Tongue (tissue), 2 donors: Measurements from ENCODE around the gene FUT2. TPM values are rescaled to one million over a fixed set of nuclear protein-coding genes. Genes with fewer than 3 reads are reported as not detected.
"Not testable (repeated sequence)": the region's sequence is repeated elsewhere in the genome, so short reads cannot be mapped to it uniquely, and the experiment has no call there.

ENCODE experiments used
- DNase-seq: peaks from one replicate; pipeline ENCODE4 v3.0.0-alpha.2; 2015
- total RNA-seq: library from RNA; depleted of rRNA; stranded (reverse); fragments of >200 nt; gene quantifications from one replicate; pipeline ENCODE4 v1.2.3, GENCODE V29; 2014

FUT2 gene
- total RNA-seq, 1 donor from 2014 or later = 3.0 TPM

DNA sequence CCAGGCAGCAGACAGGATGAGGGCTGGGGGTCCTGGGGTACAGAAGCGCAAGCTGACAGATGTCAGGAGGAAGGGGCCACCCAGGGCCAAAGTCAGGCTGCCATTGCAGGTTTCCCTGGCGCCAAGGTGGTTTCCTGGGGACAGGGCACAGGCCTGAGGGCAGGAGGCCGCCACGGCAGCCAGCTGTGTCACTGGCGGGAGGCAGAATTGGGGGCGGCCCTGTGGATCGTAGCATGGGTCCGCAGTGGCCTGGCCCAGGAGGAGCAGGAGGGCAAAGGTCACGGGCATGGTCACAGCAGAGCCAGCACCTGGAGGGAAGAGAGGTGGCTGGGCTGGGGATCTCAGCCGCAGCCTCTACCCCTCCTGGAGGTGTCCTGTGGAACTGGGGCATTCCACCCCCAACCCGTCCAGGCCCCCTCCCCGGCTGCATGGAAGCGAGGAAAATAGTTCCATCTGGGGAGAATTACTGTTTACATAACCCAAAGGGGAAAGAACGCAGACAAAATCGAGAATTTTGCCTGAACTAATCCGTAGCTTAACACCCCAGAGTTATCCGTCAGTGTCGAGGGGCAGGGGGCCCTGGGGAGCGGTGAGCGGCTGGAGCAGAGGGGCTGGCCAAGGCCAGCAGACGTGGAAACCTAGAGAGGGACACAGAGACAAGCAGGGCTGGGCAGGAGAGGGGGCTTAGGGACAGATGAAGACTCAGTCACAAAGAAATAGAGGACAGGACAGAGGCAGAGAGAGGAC is 24.9 kb upstream of the FUT2 start:
- DNase-seq = peak; percentile 81

DNA sequence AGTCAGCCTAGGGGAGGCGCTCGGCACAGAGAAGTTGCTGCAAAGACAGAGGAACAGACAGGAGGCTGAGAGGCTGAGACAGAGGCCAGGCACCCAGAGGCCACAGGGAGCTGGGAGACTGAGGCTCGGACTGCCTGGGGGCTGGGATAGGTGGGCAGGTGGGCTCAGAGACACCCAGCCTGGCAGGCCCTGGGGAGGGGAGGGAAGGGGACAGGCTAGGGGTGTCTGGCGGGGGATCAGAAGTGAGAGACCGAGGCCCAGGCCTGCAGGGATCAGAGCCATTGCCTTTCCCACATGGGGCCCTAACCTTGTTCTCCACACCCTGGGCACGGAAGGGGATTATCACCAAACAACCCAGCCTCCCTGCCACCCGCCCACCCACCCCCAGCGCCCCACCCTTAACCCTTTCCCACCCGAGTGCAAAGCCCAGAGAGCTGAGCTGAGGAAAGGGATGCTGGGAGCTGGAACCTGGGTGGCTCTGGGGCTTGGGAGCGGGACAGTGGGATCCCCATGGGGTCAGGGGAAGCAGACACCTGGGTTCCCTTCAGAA is 24.2 kb upstream of the FUT2 start:
- DNase-seq = peak; percentile 58

DNA sequence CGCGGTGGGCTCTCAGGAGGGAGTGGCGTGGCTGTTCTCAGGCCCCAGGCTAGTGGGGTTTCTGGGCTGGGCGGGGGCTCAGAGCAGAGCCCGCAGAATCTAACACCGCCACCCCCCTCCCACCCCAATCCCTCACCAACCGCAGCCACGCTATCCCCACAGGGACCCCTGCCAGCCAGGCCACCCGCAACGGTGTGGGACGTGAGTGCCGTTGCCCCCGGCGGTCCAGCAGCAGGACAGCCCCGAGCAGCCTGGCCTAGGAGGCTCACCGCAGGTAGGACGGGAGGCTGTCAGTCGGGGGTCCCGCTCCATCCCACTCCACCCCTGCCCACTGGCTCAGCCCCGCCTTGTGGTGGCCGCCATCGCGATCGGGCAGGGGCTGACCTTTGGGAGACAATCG is 22.8 kb upstream of the FUT2 start, which contains the start of gene NTN5:
Gene NTN5 (minus strand): TSS at position 24 of the 400 bp plus-strand sequence. CDS start 2,031 bp downstream, outside the sequence.
- no peak for DNase-seq

DNA sequence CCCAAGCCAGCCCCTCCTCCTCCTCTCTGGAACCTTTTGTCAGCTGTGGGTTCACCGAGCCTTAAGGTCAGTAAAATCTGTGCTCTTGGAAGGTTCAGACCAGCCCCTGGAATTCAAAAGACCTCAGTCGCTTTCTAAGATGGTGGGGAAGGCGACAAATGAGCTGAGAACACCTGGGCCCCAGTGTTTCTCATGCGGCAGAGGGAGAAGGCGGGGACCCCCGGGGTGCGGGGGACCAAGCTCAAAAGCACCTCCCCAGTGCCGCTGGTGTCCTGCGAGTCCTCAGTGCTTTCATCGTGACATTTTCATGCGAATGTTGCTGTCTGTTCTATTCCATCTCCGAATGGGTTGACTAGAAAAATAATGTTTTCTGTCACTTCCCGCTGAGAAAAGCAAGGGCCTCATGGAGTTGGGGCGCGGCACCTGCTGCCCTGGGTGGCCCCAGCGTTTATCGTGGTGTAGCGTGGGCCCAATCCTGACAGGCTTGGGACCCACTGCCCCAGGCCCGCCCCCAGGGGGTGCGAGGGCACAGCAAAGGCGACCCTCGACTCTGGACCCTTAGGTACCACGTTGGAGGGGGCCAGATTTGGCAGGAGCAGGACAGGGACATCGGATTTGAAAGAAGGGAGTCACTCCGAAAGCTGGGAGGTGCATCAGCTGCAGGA is 22.2 kb upstream of the FUT2 start:
- DNase-seq = no peak

DNA sequence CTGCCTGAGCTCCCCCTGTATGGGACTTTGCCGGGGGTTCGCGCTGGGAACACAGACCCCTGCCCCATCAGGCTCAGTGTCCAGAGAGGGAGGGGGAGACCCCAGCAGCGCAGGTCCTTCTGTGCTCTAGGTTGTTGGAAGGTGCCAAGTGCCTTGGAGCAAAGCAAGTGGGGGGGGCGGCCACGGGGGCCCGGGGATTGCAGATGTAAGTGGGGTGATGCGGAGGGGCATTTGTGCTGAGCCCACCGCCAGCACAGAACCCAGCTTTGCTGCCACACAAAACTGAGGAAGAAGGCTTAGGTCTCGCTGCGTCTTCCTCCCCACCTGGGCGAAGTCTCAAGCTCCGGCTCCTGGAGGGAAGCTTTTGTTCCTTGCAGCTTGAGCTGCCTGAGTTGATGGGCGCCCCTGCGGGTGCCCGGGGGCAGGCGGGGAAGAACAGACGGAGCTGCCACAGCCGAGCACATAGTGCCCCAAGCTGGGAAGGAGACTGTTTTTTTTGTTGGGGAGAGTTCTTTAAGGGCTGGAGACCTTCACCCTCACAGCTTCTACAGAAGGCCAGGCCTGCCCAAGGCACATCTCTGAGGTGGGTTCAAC is 21.5 kb upstream of the FUT2 start:
- no peak for DNase-seq

DNA sequence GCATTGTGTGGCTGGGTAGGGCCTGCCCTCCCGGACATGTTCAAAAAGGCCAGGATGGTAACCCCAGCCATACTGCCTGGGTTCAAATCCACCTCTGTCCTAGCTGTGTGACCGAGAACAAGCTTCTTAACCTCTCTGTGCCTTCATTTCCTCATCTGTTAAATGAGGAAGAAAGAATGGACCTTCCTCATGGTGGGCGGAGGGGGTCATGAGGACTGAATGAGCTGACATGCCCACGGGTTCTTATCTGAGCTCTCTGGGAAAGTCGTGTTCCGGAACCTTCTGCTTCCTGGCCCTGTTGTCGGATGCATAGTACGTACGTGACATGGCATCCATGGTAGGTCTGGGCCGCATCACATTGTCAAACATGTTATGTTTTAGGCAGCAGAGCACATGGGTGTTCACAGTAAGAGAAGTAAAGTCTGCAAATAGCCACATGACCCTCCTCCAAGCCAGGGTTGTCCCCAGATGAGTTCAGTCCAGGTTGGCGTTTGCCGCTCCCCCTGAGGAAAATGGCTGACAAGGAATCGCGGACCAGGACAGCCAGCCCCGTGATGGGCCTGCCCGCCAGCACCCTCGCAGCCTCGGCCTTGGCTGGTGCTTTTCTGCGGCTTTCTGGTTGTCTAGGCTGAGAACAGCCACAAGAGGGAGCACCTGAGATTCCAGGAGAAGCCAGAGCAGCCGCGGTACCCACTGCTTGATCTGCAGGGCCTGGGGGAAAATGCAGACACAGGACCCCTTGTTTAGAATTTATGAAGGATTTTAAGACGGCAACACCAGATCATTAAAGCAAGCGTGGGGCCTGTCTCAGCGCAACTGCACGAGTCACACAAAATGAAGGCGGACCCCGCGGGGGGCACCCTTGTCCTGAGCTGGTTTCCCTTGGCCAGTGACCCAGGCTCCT is 20.6 kb upstream of the FUT2 start:
- DNase-seq = peak; percentile 96

DNA sequence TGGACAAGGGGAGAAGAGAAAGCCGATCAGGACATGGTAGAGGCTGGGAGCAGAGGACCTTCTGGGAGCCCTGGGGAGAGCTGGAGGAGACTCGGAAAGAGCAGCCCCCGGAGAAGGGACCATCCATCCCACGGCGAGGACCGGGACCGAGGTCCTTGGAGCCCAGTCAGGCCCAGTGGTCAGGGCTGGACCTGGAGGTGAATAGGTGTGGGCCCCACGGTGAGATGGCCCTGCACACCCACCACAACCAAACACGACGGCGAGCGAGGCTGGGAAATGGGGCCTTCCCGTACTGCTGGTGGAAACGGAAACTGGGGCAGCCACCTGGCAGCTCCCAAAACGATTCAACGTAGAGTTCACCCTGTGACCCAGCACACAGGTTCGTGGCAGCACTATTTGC is 19.3 kb upstream of the FUT2 start:
- no peak for DNase-seq

DNA sequence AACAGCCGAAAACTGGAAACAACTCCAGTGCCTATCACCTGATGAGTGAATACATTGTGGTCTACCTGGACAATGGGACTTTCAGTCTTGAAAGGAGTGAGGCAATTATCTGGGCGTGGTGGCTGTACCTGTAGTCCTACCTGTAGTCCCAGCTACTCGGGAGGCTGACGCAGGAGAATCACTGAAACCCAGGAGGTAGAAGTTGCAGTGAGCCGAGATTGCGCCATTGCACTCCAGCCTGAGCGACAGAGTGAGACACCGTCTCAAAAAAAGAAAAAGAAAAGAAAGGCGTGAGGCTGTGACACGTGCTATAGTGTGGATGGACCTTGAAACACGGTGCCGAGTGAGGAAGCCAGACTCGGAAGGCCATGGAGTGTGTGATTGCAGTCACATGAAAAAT is 18.9 kb upstream of the FUT2 start:
- DNase-seq = no peak

DNA sequence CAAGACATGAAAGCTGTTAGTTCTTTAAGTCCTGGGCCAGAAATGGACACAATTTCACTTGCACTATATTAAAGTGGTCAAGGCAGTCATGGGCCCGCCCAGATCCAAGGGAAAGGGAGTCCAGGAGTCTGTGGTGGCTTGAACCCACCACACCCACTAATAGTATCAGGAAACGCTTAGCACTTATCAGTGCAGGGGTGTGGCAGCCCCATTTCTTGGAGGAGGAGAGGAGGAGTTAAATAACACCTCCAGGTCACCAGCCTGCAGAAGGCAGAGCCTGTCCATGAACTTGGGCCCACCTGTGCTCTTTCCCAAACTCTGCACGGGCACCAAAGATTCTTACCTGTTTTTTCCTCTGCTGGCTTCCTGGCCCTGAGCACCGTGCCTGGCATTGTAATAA is 17.6 kb upstream of the FUT2 start:
- no peak for DNase-seq

DNA sequence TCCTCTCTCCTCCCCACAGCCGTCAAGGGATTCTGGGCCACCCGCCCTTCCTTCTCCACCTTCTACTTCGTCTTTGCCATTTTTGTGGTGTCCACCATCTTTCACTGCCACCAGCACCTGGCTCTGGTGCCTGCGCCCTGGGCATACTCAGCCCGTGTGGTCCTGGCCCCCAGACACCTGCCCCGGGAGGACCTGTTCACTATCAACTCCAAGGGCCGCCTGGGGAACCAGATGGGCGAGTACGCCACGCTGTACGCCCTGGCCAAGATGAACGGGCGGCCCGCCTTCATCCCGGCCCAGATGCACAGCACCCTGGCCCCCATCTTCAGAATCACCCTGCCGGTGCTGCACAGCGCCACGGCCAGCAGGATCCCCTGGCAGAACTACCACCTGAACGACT is 15.8 kb upstream of the FUT2 start:
- not testable (repeated sequence) for DNase-seq

DNA sequence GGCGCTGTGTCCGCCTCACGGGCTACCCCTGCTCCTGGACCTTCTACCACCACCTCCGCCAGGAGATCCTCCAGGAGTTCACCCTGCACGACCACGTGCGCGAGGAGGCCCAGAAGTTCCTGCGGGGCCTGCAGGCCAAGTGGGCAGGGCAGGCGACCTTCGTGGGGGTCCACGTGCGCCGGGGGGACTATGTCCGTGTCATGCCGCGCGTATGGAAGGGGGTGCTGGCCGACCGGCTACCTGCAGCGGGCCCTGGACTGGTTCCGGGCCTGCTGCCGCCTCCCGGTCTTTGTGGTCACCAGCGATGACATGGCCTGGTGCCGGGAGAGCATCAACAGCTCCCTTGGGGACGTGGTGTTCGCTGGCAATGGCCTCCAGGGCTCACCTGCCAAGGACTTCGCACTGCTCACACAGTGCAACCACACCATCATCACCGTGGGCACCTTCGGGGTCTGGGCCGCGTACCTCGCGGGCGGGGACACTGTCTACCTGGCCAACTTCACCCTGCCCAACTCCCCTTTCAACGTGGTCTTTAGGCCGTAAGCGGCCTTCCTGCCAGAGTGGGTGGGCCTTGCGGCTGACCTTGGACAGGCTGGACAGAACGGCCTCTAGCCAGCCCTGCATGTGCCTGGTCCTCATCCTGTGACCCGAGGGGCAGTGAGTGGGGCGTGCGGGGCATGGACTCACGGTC is 15.2 kb upstream of the FUT2 start:
- no peak for DNase-seq

DNA sequence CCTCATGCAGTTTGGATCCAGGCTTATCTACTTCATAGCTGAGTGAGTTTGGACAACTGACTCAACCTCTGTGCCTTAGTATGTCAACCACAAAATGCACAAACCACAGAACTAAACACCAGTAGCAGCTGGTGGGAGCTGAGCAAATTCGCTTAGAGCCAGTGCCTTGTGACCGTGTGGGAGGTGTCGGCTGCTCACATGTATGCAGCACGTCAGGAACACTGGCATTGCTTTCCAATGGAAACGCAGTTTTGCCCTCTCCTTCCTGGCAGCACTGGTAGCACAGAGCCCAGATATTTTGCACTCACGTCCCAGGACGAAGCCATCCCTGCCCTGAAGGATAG is 14.7 kb upstream of the FUT2 start:
- DNase-seq = no peak

DNA sequence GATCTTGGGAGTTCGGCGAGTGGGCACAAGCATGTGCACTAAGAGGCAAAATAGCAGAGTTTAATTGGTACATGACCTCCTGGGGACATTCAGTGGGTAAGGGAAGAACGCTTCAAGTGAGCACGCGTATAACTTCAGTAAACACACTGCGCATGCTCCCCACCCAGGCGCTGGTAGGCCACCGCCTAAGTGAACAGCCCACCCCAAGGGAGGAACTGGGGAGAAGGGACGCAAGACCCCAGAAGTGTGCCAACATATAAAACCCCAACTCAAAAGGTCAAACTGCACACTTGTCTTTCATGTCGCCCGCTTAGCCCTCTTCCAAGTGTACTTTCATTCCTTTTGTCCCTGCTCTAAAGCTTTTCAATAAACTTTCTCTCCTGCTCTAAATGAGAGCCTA is 12.4 kb upstream of the FUT2 start:
- peak; percentile 92 for DNase-seq

DNA sequence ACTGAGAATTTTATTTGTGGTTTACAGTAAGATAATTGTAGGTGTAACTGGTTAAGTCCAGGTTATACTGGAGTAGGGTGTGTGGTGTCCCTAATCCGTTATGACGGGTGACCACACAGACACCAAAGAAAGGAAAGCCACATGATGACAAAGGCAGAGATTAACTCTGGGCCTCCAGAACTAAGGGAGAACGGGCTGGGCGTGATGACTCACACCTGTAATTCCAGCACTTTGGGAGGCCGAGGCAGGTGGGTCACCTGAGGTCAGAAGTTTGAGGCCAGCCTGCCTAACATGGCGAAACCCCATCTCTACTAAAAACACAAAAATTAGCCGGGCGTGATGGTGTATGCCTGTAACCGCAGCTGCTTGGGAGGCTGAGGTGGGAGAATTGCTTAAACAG is 10.2 kb upstream of the FUT2 start:
- no peak for DNase-seq

DNA sequence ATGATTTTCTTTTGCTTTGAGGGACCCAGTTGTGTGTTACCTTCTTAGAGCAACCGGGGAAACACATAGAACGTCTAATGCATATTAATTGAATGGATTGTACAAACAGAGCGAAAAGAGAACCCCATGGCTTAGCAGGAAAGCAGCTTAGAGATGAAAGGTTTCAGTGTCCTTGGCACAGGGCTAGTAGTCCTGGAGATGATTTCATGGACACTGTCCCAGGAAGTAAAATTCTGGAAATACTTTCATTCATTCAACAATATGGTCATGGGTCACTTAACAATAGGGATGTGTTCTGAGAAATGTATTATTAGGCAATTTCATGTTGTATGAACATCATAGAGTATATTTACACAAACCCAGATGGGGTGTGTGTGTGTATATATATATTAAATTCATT is 9.7 kb upstream of the FUT2 start:
- DNase-seq = no peak

DNA sequence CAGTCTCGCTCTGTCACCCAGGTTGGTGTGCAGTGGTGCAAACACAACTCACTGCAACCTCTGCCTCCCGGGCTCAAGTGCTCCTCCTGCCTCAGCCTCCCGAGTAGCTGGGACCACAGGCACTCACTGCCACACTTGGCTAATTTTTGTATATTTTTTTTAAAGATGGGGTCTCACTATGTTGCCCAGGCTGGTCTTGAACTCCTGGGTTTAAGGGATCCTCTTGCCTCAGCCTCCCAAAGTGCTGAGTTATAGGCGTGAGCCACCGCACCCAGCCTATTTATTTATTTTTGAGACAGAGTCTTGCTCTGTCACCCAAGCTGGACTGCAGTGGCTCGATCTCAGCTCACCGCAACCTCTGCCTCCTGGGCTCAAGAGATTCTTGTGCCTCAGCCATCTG is 9.1 kb upstream of the FUT2 start:
- DNase-seq = not testable (repeated sequence)

DNA sequence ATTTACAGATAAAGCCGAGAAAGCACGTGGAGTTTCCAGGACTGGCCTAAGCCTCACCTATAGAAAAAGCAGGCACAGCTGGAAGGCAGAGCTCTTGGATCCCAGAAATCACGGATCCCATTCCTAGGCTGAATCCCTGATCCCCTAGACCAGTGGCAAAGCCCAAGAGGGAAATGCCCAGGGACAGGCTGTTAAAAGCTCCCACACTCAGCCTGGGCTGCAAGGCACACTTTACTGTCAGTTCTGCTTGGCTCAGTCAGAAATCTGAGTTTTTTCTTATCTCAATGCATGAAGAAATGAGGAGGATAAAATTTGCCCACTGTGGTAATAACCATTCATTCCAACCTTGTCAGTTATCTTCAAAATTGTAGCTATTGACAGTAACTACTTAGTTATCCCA is 8.0 kb upstream of the FUT2 start:
- no peak for DNase-seq

DNA sequence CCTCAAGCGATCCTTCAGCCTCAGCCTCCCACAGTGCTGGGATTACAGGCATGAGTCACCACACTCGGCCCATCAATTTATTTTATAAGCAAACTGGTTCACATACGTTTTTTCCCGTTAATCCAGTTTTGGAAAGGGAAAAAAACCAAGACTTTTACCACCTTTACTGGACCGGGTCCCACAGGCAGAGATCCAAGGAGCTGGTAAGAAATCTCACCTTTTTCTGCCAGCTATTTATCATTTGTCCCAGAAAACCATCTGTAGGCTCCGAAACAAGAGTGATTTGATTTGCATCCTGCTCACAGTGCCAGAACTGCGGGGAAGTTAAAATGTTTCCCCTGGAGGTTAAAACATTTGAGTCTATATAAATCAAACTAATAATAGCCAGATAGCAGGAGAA is 6.3 kb upstream of the FUT2 start:
- no peak for DNase-seq

DNA sequence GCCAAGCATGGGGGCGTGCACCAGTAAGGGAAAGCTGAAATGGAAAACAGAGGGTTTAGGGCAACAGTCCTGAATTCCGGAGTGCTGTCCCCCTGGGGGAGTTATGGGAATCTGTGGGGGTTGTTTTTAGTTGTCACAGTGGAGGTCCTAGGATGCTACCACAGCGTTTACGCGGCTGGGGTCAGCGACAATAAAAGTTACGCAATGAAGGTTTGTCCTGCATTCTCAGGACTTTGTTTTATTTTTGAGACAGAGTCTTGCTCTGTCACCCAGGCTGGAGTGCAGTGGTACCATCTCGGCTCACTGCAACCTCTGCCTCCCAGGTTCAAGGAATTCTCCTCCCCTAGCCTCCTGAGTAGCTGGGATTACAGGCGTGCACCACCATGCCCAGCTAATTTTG is 2.1 kb upstream of the FUT2 start:
- not testable (repeated sequence) for DNase-seq

DNA sequence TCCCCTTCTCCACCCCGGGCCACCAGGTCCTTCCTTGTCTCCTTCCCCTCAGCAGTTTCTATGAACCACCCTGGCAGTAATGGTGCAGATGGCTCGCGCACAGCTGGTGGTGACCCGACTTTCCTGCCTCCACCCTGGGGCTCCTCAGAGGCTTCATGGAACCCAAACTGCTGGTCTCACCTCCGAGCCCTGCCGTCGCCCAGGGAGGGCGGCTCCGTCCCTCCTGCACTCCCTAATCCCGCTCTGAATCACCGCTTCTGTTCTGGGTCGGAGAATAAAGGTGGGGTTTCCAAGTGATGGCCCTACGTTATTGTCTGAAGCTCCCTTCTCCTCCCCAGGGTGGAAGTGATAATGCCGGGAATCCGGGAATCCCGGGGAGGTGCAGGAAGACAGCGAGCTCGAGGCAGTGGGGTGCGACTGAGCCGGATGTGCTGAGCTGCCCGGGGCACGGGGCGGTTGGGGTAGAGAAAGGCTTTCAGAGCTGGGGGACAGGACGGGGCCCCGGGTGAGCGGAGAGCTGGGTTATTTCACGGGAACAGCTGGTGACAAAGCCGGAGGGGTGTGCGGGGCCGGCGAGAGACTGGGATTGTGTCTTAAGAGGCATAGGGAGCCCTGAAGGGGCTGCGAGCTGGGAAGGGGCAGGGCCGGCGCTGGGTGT is 711 bp downstream of the FUT2 start:
- DNase-seq = no peak

DNA sequence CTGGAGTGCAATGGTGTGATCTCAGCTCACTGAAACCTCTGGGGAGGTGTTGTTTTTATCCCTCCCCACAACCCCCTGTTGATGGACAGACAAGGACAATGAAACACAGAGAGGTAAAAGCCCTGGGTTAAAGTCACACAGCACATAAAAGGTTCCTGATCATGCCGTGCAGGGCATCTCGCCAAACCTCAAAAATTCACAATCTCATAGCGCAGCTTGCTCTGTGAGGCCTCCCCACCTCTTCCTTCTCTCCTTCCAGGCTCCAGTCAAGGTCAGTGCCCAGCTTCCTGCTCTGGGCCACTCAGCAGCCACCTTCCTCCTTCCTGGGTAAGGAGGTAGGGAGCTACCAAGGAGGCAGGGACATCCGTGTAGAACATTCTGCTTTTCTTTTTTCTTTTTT is 2.3 kb downstream of the FUT2 start:
- no peak for DNase-seq
